Measurements from ENCODE around the gene PAM16.

DNA sequence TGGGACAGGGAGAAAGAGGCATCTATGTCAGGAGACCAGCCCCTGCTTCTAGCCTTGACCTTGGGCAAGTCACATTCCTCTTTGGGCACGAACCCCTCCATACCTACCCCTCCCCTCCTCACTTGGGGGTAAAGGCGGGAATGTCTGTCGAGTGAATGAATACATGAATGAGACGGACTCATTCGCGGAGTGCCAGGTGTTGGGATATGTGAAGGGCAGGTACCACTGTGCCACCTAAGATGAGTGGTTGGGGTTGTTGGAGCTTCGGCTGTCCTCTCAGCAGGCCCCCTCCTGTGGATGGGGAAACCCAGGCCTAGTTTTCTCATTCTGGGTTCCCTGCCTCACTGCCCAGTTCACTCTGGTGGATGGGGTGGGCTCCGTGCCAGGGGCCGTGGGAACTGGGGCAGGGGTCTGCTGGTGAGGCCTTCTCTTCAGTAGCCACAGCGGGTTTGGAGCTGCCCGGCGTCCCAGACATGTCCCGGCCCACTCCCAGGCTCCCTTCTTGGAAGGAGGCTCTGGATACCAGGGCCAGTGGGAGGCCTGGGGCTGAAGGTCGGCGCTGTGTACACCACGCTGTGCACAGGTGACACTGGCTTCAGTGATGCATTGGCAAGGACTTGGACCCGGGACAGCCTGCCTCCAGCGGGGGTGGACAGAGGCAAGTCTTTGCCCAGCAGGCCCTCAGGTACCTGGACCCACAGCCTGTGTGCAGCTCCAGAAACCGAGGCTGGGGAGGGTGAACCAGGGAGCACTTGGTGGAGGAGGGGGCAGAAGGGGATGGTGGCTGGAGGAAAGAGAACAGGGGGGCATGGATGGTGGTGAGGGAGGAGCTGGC is 29.6 kb downstream of the PAM16 start:
- TF ChIP-seq, protein P1, sequence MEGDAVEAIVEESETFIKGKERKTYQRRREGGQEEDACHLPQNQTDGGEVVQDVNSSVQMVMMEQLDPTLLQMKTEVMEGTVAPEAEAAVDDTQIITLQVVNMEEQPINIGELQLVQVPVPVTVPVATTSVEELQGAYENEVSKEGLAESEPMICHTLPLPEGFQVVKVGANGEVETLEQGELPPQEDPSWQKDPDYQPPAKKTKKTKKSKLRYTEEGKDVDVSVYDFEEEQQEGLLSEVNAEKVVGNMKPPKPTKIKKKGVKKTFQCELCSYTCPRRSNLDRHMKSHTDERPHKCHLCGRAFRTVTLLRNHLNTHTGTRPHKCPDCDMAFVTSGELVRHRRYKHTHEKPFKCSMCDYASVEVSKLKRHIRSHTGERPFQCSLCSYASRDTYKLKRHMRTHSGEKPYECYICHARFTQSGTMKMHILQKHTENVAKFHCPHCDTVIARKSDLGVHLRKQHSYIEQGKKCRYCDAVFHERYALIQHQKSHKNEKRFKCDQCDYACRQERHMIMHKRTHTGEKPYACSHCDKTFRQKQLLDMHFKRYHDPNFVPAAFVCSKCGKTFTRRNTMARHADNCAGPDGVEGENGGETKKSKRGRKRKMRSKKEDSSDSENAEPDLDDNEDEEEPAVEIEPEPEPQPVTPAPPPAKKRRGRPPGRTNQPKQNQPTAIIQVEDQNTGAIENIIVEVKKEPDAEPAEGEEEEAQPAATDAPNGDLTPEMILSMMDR (IDR thresholded peaks at IDR 0.05) = no peak
- no peak for TF ChIP-seq POLR2A (IDR thresholded peaks at IDR 0.05)

Measured in lower leg skin (tissue), 3 donors.